Common myeloid progenitor, CD34-positive (primary cell): ENCODE results near the gene RGPD6.
"Not testable (repeated sequence)": the region's sequence is repeated elsewhere in the genome, so short reads cannot be mapped to it uniquely, and the experiment has no call there.

ENCODE experiments used
- CTCF ChIA-PET: fragments of 350-600 bp; sonication (Branson Sonifier 250); formaldehyde crosslinking; loops from one replicate; lab custom pipeline; 2021; ENCODE audit warnings: antibody characterized with exemption; lab: Charles Lee
- POLR2A ChIA-PET: fragments of 350-600 bp; sonication (Branson Sonifier 250); formaldehyde crosslinking; loops from one replicate; lab custom pipeline; 2021; ENCODE audit warnings: antibody characterized with exemption; lab: Charles Lee
- DNase-seq, 3 donors: peaks; one replicate each; pipeline versions ENCODE4 v3.0.0 to v3.0.0-alpha.2; 2013
- H3K27ac ChIP-seq, 2 experiments: 1 replicate in 1 of 2; 2 replicates in 1 of 2; pipeline ENCODE4 v1.7.0; 2013; ENCODE audit warnings: inconsistent platforms in 2 of 2, low read length in 2 of 2, mild to moderate bottlenecking in 2 of 2, low read depth in 1 of 2, moderate library complexity in 1 of 2; ENCODE audit not compliant: severe bottlenecking in 2 of 2, insufficient read depth in 1 of 2, poor library complexity in 1 of 2
- H3K27me3 ChIP-seq, 5 experiments: replicated peaks in 2 of 5; 1 replicate in 3 of 5; 2 replicates in 2 of 5; pipeline versions ENCODE4 v1.6.1 to v1.7.0; 2013; ENCODE audit warnings: low read length in 4 of 5, mild to moderate bottlenecking in 2 of 5, moderate library complexity in 2 of 5, inconsistent platforms in 1 of 5; ENCODE audit not compliant: insufficient read depth in 5 of 5, control insufficient read depth in 4 of 5
- H3K36me3 ChIP-seq, 4 experiments: 1 replicate in 2 of 4; 2 replicates in 2 of 4; pipeline versions ENCODE4 v1.6.1 to v1.7.0; 2013; ENCODE audit warnings: low read length in 3 of 4, control low read depth in 1 of 4, mild to moderate bottlenecking in 1 of 4; ENCODE audit not compliant: control insufficient read depth in 4 of 4, insufficient read depth in 4 of 4
- H3K4me1 ChIP-seq, 4 experiments: 1 replicate in 3 of 4; 2 replicates in 1 of 4; pipeline versions ENCODE4 v1.6.1 to v1.7.1; 2013; ENCODE audit warnings: low read length in 3 of 4, mild to moderate bottlenecking in 3 of 4, control low read depth in 1 of 4, inconsistent platforms in 1 of 4, moderate library complexity in 1 of 4; ENCODE audit not compliant: control insufficient read depth in 4 of 4, insufficient read depth in 4 of 4; ENCODE audit errors: control extremely low read depth in 1 of 4
- H3K4me3 ChIP-seq, 7 experiments: 1 replicate in 4 of 7; 2 replicates in 3 of 7; pipeline versions ENCODE4 v1.5.1 to v1.7.0; 2013; ENCODE audit warnings: mild to moderate bottlenecking in 7 of 7, low read length in 6 of 7, moderate library complexity in 6 of 7, inconsistent platforms in 2 of 7, low read depth in 2 of 7, control low read depth in 1 of 7; ENCODE audit not compliant: insufficient read depth in 4 of 7, control insufficient read depth in 1 of 7; ENCODE audit errors: extremely low read depth in 1 of 7
- H3K9me3 ChIP-seq, 5 experiments: 1 replicate in 4 of 5; 2 replicates in 1 of 5; pipeline versions ENCODE4 v1.6.1 to v1.7.1; 2013; ENCODE audit warnings: low read length in 4 of 5, mild to moderate bottlenecking in 2 of 5, inconsistent platforms in 1 of 5, low read depth in 1 of 5, moderate library complexity in 1 of 5; ENCODE audit not compliant: control insufficient read depth in 4 of 5, insufficient read depth in 2 of 5; ENCODE audit errors: control extremely low read depth in 1 of 5
- WGBS: methylation state at CpG from one replicate; pipeline ENCODE4 v1.1.5; 2013; ENCODE audit not compliant: insufficient coverage; 5-methylcytosine and 5-hydroxymethylcytosine counted together

Gene RGPD6

DNA sequence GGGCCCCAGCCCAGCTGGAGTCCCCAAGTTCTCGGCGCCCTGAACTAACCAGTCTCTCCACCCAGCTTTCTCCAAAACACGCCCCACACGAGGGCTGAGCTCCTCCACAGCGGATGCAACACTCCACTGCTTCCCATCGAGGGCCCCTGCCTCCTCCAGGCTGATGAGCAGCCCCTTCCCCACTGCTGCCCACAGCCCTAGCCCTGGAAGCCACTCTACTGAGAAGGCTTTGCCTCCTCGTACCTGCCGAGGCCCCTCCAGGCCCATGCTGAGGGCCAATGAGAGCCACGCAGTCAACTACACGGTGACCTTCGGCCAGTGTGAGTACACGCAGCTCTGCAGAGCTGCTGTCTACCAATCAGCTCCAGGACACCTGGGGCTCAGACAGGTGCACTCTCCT is 28.0 kb upstream of the RGPD6 start:
- DNase-seq, H3K36me3 ChIP-seq, H3K4me1 ChIP-seq, POLR2A ChIA-PET, H3K27ac ChIP-seq, H3K27me3 ChIP-seq, CTCF ChIA-PET, H3K9me3 ChIP-seq, H3K4me3 ChIP-seq: not testable (repeated sequence)
- no CpG with 5 or more reads among the region's 12 CpGs for WGBS

DNA sequence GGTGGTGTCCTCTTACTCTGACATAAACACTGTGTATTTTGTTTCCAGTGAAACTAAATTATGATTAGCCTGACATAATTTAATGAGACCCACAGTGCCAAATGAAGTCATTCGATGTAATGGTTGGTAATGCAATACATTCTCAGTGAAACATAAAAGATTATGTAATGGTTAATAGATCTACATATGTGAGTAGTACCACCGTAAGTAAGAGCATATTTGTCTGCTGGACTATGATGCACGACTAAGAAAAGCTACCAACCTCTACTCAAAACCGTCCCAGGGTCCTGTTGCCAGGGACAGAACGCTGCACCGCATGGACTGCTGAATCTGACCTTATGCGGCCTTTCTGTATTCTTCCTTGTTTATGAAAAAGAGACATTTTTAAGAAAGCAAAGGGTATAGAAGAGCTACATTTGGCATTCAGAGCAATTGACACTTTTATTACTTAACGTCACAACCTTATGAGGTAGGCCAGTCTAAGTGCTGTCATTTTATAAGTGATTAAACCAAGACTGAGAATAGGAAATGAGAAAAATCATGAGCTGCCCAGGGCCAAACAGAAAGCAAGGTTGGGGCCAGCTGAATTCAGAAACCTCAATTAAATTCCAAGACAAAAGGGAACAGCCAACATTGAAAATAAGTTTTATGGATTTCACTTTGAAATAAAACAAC is 27.0 kb upstream of the RGPD6 start:
- H3K27me3 ChIP-seq, DNase-seq, H3K27ac ChIP-seq, H3K4me3 ChIP-seq, POLR2A ChIA-PET, H3K36me3 ChIP-seq, H3K4me1 ChIP-seq, CTCF ChIA-PET, H3K9me3 ChIP-seq: not testable (repeated sequence)
- no CpG with 5 or more reads among the region's 8 CpGs for WGBS

DNA sequence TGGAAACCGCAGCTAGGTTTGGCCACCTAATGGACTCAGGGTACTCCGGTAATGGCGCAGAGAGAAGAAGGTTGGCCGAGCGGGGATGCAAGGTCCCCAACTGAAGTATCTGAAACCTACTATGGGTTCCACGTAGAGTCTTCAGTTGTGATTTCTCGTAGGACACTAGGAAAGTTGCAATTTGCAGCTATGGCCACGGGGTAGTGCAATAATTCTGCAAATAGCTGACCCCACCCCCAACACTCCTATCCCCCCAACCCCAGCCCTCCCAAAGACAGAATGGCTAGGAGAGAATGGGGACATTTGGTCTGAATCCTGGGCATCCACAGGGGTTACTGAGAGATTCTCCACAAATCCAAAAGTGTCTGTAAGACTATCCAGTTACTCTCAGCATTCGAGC is 25.1 kb upstream of the RGPD6 start:
- WGBS = no CpG with 5 or more reads among the region's 9 CpGs
- DNase-seq, POLR2A ChIA-PET, H3K4me3 ChIP-seq, CTCF ChIA-PET, H3K27me3 ChIP-seq, H3K4me1 ChIP-seq, H3K27ac ChIP-seq, H3K9me3 ChIP-seq, H3K36me3 ChIP-seq: not testable (repeated sequence)

DNA sequence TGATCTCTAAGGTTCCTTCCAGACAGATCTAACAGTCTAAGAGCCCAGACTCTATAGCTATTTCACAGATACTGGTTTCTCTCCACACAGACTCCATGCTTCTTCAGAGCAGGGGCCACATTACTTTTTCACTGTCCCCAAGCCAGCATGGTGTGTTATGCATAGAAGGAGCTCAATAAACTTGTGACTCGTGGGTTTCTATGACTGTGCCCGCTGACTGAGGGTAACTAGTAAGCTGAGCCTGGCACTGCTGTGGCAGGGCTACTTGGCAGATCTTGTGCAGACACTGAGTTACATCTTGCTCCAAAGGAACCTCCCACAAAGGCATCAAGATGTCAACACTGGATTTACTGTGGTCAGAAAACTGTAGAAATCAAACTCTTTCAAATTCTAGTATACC is 15.0 kb upstream of the RGPD6 start:
- WGBS = no CpG with 5 or more reads among the region's 2 CpGs
- H3K9me3 ChIP-seq, H3K27me3 ChIP-seq, H3K4me3 ChIP-seq, DNase-seq, H3K4me1 ChIP-seq, H3K27ac ChIP-seq, CTCF ChIA-PET, H3K36me3 ChIP-seq, POLR2A ChIA-PET: not testable (repeated sequence)

DNA sequence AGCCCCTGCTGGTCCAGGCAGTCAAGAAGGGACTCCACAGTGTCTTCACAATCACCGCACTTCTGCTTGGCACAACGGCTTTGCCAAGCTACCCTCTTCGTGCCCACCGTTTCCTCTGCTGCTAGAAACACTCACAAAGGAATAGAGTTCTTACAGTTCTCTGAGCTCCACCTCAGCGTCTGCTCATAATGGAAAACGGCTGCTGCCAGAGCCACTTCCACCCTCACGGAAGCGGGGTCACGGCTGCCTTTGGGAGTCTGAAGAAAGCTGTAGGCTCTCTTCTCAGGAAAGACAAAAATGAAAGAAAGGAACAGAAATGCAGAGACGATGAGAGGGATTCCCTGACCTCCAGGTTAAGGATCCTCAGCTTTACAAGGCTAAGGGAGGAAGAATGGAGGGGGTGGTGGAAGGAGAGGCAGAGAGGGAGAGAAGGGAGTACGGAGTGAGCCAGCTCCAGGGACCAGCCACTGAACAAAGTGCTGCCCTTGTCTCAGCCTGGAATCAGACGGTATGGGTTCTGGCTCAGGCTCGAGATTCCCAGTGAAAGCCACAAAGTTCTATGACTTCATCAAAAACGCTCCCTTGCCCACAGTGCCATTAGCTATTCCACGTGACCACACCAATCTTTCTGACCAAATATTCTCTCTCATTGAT is 12.8 kb upstream of the RGPD6 start:
- CTCF ChIA-PET, H3K36me3 ChIP-seq, H3K27ac ChIP-seq, DNase-seq, H3K27me3 ChIP-seq, H3K9me3 ChIP-seq, POLR2A ChIA-PET, H3K4me3 ChIP-seq, H3K4me1 ChIP-seq: not testable (repeated sequence)
- WGBS = no CpG with 5 or more reads among the region's 15 CpGs

DNA sequence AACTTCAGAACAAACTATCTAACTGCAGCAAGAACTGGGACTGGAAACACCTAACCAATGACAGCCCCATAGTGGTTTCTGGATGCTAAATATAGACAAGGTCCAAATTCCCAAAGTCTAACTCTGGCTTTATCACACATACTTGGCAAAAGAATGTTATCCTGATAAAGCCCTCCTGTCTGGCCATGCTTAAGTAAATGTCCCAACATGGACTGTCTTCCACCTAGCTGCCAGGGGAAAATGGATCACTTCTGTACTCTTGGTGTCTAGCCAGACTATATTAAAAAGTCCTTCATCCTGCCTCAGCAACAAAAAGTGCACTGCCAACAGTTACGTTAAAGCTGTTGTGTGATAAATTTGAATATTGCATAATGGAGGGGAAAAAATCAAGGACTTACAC is 11.5 kb upstream of the RGPD6 start:
- DNase-seq, H3K4me1 ChIP-seq, H3K36me3 ChIP-seq, CTCF ChIA-PET, H3K9me3 ChIP-seq, POLR2A ChIA-PET, H3K27ac ChIP-seq, H3K27me3 ChIP-seq, H3K4me3 ChIP-seq: not testable (repeated sequence)
- no CpG with 5 or more reads among the region's 1 CpG for WGBS

DNA sequence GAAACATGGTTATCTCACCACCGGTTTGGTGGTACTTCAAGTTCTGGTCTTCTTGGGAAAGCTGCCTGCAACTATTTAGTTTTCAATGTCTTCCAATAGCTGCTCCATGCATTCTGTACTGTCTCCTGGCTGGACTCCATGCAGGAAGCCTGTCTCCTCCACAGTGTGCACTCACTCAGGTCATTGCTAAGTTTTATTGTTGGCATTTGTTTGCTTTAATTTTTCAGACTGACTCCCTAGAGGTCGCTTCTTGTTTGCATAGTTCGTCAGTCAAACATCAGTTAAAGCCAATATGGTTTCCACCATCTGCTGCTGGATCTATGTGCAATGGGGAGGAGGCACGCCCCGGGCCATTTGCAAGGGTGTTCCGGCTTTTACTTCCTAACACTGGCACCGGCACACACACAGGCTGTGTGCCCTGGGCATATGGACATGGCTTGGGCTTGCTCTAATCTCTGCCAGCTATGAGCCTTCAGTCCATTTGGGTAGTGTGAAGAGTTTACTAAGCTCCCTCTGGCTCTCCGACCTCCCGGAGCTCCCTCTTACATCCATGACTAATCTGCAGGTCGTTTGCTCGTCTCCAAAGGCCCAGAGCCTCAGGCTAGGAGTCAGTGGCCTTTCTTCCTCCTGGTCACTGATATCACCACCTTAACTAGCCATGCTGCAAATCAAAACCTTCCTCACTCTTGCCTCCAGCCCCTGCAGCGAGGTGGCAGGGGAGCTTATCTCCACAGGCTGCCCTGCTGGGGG is 2.4 kb upstream of the RGPD6 start:
- CTCF ChIA-PET, H3K9me3 ChIP-seq, H3K4me1 ChIP-seq, POLR2A ChIA-PET, H3K27ac ChIP-seq, H3K27me3 ChIP-seq, H3K36me3 ChIP-seq, H3K4me3 ChIP-seq, DNase-seq: not testable (repeated sequence)
- WGBS = no CpG with 5 or more reads among the region's 12 CpGs
